Measurements from ENCODE around the gene SHC4.
A peak's percentile ranks its signal among the peaks of the same experiment; 100 is the strongest.

Gene SHC4

DNA sequence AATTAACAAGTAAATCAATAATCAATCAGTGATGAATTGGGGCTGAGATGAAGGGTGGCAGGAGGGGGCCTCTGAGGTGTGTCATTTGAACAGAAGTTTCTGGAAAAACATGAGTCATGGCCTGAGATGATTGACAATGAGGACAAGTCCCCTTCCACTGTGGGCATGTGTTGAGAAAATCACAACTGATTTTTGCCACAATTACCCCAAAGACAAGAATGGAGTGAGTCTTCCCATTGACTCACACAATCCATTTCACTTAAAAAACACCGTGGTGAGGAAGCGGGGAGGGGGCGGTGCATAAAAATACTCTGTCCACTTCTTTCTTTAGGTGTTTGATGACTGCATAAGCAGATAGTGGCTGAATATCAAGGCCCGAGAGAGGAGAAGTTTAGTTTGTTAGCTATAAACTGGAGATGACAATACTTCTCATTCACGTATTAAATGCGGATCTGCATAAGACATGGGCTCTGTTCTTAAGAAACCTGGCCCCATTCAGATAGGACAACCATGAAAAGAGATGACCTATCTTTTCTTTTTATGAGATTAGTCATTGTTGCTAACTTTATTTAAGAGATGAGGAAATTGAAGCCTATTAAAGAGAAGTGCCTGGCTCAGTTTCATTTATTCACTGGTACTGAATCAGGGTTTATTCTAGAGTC, 34.7 kb downstream of the SHC4 start:
- no peak overlapping the region for H2BK120ac ChIP-seq (ENCODE audit: insufficient read depth, low read length, poor library complexity)
- no peaks in the 10 kb centered on the region for H3K79me2 ChIP-seq (ENCODE audit: control insufficient read depth, insufficient read depth, low read length, poor library complexity)
- no peak overlapping the region for H3K9ac ChIP-seq (ENCODE audit: low read length)
- H3K23ac ChIP-seq (ENCODE audit: low read length), result no peak overlapping the region
- H3K4ac ChIP-seq (ENCODE audit: low read depth, low read length), result no peak overlapping the region
- peaks cover 0 to 3% of the 10 kb centered on the region in 2 experiments for H3K4me1 ChIP-seq (ENCODE audit: control insufficient read depth in 1 of 2, insufficient read depth in 2 of 2, low read length in 2 of 2)
- H2BK12ac ChIP-seq (ENCODE audit: low read length), result no peak overlapping the region
- no peak overlapping the region for H4K8ac ChIP-seq (ENCODE audit: low read depth, low read length)
- H3K4me2 ChIP-seq (ENCODE audit: low read length), result no peak overlapping the region
- H3K27me3 ChIP-seq (ENCODE audit: insufficient read depth, low read length), result no peaks in the 10 kb centered on the region
- no peak overlapping the region for H4K12ac ChIP-seq (ENCODE audit: low read depth, low read length)
- no peak overlapping the region for H2AK5ac ChIP-seq (ENCODE audit: low read length)
- H2BK5ac ChIP-seq (ENCODE audit: low read depth, low read length, poor library complexity), result no peak overlapping the region
- DNase-seq, result no peak
- H3K27ac ChIP-seq (ENCODE audit: low read depth, low read length), result no peak overlapping the region
- no peak overlapping the region for H2AFZ ChIP-seq (ENCODE audit: insufficient read depth, low read length, poor library complexity)
- H3K4me3 ChIP-seq (ENCODE audit: low read depth, low read length), result no peak overlapping the region
- H3K18ac ChIP-seq (ENCODE audit: low read length), result no peak overlapping the region
- no peaks in the 10 kb centered on the region for H3K9me3 ChIP-seq (ENCODE audit: insufficient read depth, low read depth, low read length)
- no peak overlapping the region for H4K91ac ChIP-seq (ENCODE audit: low read depth, low read length)
- no peak overlapping the region for H3K14ac ChIP-seq (ENCODE audit: low read length)
- WGBS (ENCODE audit: extremely low coverage, insufficient coverage, insufficient read length), result no CpG with 5 or more reads among the region's 6 CpGs
- no peaks in the 10 kb centered on the region for H3K36me3 ChIP-seq (ENCODE audit: control insufficient read depth in 1 of 2, insufficient read depth in 2 of 2, low read length in 2 of 2)
- H3K79me1 ChIP-seq (ENCODE audit: low read length), result no peaks in the 10 kb centered on the region

DNA sequence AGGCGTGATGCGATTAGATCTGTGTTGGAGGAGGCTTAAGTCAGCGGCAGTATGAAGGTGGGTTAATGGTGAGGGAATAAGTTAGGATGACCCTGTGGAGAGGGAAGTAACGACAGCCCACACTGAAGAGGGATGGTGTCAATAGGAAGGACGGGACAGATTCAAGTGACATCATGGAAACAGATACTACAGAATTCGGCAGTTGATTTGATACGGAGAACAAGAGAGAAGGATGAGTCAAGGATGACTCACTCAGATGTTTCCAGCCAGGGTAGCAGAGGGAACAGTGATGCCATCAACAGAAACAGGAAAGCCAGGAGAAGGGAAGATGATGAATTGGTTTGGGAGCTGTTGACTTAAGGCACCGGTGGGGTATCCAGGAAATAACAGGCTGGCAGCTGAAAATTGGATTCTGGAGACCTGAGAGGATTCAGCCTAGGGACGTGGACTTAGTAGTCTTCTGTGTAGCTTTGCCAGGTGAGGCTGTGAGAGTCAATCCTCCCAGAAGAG, 38.0 kb downstream of the SHC4 start:
- Histone ChIP-seq H3K27me3 (ENCODE audit: insufficient read depth, low read length) (no peaks in the 10 kb centered on the region), H3K79me1 (ENCODE audit: low read length) (no peaks in the 10 kb centered on the region), H3K27ac (ENCODE audit: low read depth, low read length) (no peak overlapping the region), H3K23ac (ENCODE audit: low read length) (no peak overlapping the region), H3K14ac (ENCODE audit: low read length) (no peak overlapping the region), H3K79me2 (ENCODE audit: control insufficient read depth, insufficient read depth, low read length, poor library complexity) (no peaks in the 10 kb centered on the region), H3K4me3 (ENCODE audit: low read depth, low read length) (no peak overlapping the region), H3K9me3 (ENCODE audit: insufficient read depth, low read depth, low read length) (no peaks in the 10 kb centered on the region), H2BK120ac (ENCODE audit: insufficient read depth, low read length, poor library complexity) (no peak overlapping the region), H2BK5ac (ENCODE audit: low read depth, low read length, poor library complexity) (no peak overlapping the region), H3K36me3 (ENCODE audit: control insufficient read depth in 1 of 2, insufficient read depth in 2 of 2, low read length in 2 of 2) (no peaks in the 10 kb centered on the region), H4K91ac (ENCODE audit: low read depth, low read length) (no peak overlapping the region), H2AFZ (ENCODE audit: insufficient read depth, low read length, poor library complexity) (no peak overlapping the region), H3K4ac (ENCODE audit: low read depth, low read length) (no peak overlapping the region), H2AK5ac (ENCODE audit: low read length) (no peak overlapping the region), H3K4me2 (ENCODE audit: low read length) (no peak overlapping the region), H3K9ac (ENCODE audit: low read length) (no peak overlapping the region), H3K18ac (ENCODE audit: low read length) (no peak overlapping the region), H4K12ac (ENCODE audit: low read depth, low read length) (no peak overlapping the region), H4K8ac (ENCODE audit: low read depth, low read length) (no peak overlapping the region), H2BK12ac (ENCODE audit: low read length) (no peak overlapping the region), H3K4me1 (ENCODE audit: control insufficient read depth in 1 of 2, insufficient read depth in 2 of 2, low read length in 2 of 2) (peaks cover 0 to 3% of the 10 kb centered on the region in 2 experiments)
- DNase-seq, result peak in 1 of 2 donors; percentile 67
- no CpG with 5 or more reads among the region's 9 CpGs for WGBS (ENCODE audit: extremely low coverage, insufficient coverage, insufficient read length)

DNA sequence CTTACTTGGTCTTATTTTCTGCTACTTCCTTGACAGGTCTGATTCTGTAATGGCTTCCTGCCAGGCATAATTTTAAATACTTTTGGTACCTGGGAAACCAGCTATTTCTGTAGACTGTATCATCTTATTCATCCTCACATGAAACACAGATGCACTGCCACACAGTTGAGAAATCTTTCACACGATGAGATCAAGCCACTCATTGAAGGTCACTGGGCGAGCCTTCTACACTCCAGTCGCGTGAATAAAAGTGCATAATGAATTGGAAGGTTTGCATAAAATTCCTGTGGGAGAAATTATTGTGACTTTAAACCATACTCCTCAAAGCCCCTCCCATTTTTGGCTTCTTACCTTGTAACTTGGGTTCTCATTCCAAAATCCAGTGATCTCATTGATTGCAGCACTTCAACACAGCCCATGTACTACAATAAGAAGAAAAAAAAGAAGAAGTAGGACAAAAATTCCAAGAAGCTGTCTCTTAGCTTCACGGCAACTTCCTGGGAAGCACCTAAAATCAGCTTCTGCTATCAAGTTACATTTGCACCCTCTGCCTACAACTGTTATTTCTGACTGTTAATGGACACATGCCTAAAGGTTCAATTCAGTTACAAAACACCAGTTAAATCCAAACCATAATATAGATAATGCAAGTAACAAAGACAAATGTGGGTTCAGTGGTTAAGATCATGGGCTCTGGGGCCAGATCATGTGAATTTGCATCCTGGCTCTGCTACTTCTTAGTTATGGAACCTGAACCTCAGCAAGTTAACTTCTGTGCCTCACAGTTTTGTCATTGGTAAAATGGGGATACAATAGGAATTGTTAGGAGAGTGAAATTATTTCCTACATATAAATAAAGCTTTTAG, 39.0 kb downstream of the SHC4 start:
- peaks cover 0 to 3% of the 10 kb centered on the region in 2 experiments for H3K4me1 ChIP-seq (ENCODE audit: control insufficient read depth in 1 of 2, insufficient read depth in 2 of 2, low read length in 2 of 2)
- no peak overlapping the region for H2BK12ac ChIP-seq (ENCODE audit: low read length)
- no peak overlapping the region for H3K14ac ChIP-seq (ENCODE audit: low read length)
- H3K4me2 ChIP-seq (ENCODE audit: low read length), result no peak overlapping the region
- DNase-seq, result no peak
- no peak overlapping the region for H2AK5ac ChIP-seq (ENCODE audit: low read length)
- no peak overlapping the region for H2BK5ac ChIP-seq (ENCODE audit: low read depth, low read length, poor library complexity)
- H3K27ac ChIP-seq (ENCODE audit: low read depth, low read length), result no peak overlapping the region
- H3K4me3 ChIP-seq (ENCODE audit: low read depth, low read length), result no peak overlapping the region
- H3K23ac ChIP-seq (ENCODE audit: low read length), result no peak overlapping the region
- H4K12ac ChIP-seq (ENCODE audit: low read depth, low read length), result no peak overlapping the region
- no peaks in the 10 kb centered on the region for H3K36me3 ChIP-seq (ENCODE audit: control insufficient read depth in 1 of 2, insufficient read depth in 2 of 2, low read length in 2 of 2)
- H3K27me3 ChIP-seq (ENCODE audit: insufficient read depth, low read length), result no peaks in the 10 kb centered on the region
- no peak overlapping the region for H4K91ac ChIP-seq (ENCODE audit: low read depth, low read length)
- no peak overlapping the region for H3K18ac ChIP-seq (ENCODE audit: low read length)
- H3K4ac ChIP-seq (ENCODE audit: low read depth, low read length), result no peak overlapping the region
- H3K9ac ChIP-seq (ENCODE audit: low read length), result no peak overlapping the region
- no peak overlapping the region for H4K8ac ChIP-seq (ENCODE audit: low read depth, low read length)
- no peaks in the 10 kb centered on the region for H3K79me2 ChIP-seq (ENCODE audit: control insufficient read depth, insufficient read depth, low read length, poor library complexity)
- H2BK120ac ChIP-seq (ENCODE audit: insufficient read depth, low read length, poor library complexity), result no peak overlapping the region
- no CpG with 5 or more reads among the region's 5 CpGs for WGBS (ENCODE audit: extremely low coverage, insufficient coverage, insufficient read length)
- H3K79me1 ChIP-seq (ENCODE audit: low read length), result no peaks in the 10 kb centered on the region
- H2AFZ ChIP-seq (ENCODE audit: insufficient read depth, low read length, poor library complexity), result no peak overlapping the region
- H3K9me3 ChIP-seq (ENCODE audit: insufficient read depth, low read depth, low read length), result no peaks in the 10 kb centered on the region

DNA sequence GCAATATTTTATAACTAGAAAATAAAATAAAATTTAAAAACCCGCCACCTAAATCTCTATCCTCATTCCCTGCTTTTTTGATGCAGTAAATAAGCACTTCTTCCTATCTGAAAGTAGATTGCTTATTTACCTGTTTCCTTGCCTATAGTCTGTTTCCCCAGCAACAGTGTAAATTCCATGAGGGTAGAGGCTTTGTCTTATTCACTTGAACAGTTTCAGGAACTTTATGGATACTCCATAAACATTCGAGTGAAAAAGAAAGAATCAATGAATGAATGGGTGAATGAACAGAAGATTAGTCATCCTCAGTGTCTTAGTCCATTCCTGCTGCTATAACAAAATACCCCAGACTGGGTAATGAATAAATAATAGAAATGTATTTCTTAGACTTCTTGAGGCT, 41.7 kb downstream of the SHC4 start:
- H3K27me3 ChIP-seq (ENCODE audit: insufficient read depth, low read length), result no peaks in the 10 kb centered on the region
- H3K4ac ChIP-seq (ENCODE audit: low read depth, low read length), result no peak overlapping the region
- H3K4me1 ChIP-seq (ENCODE audit: control insufficient read depth in 1 of 2, insufficient read depth in 2 of 2, low read length in 2 of 2), result peaks cover 0 to 3% of the 10 kb centered on the region in 2 experiments
- no peaks in the 10 kb centered on the region for H3K36me3 ChIP-seq (ENCODE audit: control insufficient read depth in 1 of 2, insufficient read depth in 2 of 2, low read length in 2 of 2)
- no peaks in the 10 kb centered on the region for H3K9me3 ChIP-seq (ENCODE audit: insufficient read depth, low read depth, low read length)
- H4K91ac ChIP-seq (ENCODE audit: low read depth, low read length), result no peak overlapping the region
- no peak overlapping the region for H2BK120ac ChIP-seq (ENCODE audit: insufficient read depth, low read length, poor library complexity)
- no peak overlapping the region for H3K9ac ChIP-seq (ENCODE audit: low read length)
- WGBS (ENCODE audit: extremely low coverage, insufficient coverage, insufficient read length), result no CpG with 5 or more reads among the region's 2 CpGs
- no peak overlapping the region for H4K8ac ChIP-seq (ENCODE audit: low read depth, low read length)
- no peak overlapping the region for H4K12ac ChIP-seq (ENCODE audit: low read depth, low read length)
- H2BK12ac ChIP-seq (ENCODE audit: low read length), result no peak overlapping the region
- no peak overlapping the region for H3K4me3 ChIP-seq (ENCODE audit: low read depth, low read length)
- no peak overlapping the region for H3K27ac ChIP-seq (ENCODE audit: low read depth, low read length)
- H3K14ac ChIP-seq (ENCODE audit: low read length), result no peak overlapping the region
- no peak overlapping the region for H2AK5ac ChIP-seq (ENCODE audit: low read length)
- H2BK5ac ChIP-seq (ENCODE audit: low read depth, low read length, poor library complexity), result no peak overlapping the region
- peak in 1 of 2 donors; percentile 69 for DNase-seq
- no peak overlapping the region for H3K23ac ChIP-seq (ENCODE audit: low read length)
- no peaks in the 10 kb centered on the region for H3K79me1 ChIP-seq (ENCODE audit: low read length)
- H3K79me2 ChIP-seq (ENCODE audit: control insufficient read depth, insufficient read depth, low read length, poor library complexity), result no peaks in the 10 kb centered on the region
- no peak overlapping the region for H2AFZ ChIP-seq (ENCODE audit: insufficient read depth, low read length, poor library complexity)
- H3K4me2 ChIP-seq (ENCODE audit: low read length), result no peak overlapping the region
- no peak overlapping the region for H3K18ac ChIP-seq (ENCODE audit: low read length)
